ENCODE data around the gene KDM7A.

GRCh38 chr7:140051820-140052219 lies 125.0 kb downstream of the KDM7A start:
- TF ChIP-seq ZNF274 (IDR thresholded peaks at IDR 0.05; ENCODE audit: low read depth, low read length) (no peak), YY1 (IDR thresholded peaks at IDR 0.05; ENCODE audit: insufficient read depth, insufficient read length) (no peak)

All from NT2/D1 (cell line).